GM21576 (cell line): ENCODE results near the gene AIP.
"Not testable (repeated sequence)": the region's sequence is repeated elsewhere in the genome, so short reads cannot be mapped to it uniquely, and the experiment has no call there.

ENCODE experiments used
- ATAC-seq: cut with Tn5 transposase; IDR thresholded peaks from one replicate; pipeline ENCODE4 v1.9.1; 2021; ENCODE audit warnings: mild to moderate bottlenecking, moderate library complexity; ENCODE audit not compliant: unreplicated experiment

The AIP gene

GRCh38 chr11:67505605-67506396 is 23.0 kb downstream of the AIP start:
- no peak for ATAC-seq

GRCh38 chr11:67506426-67507051 is 23.7 kb downstream of the AIP start:
- ATAC-seq = no peak

- ATAC-seq = no peak
These were observed 24.5 kb downstream of the AIP start for GRCh38 chr11:67507242-67507863.

GRCh38 chr11:67507864-67508485 is 25.1 kb downstream of the AIP start, which contains the start of gene CDK2AP2:
TSS of gene CDK2AP2 (minus strand) at chr11:67508162. CDS start at chr11:67508082, 80 bp downstream.
- ATAC-seq = peak; percentile 66

- peak; percentile 35 for ATAC-seq
These were observed 25.8 kb downstream of the AIP start for GRCh38 chr11:67508486-67509121.

- ATAC-seq = no peak
These were observed 27.2 kb downstream of the AIP start for GRCh38 chr11:67510023-67510345.

GRCh38 chr11:67511558-67511957 is 28.7 kb downstream of the AIP start:
- not testable (repeated sequence) for ATAC-seq

GRCh38 chr11:67514116-67514515 is 31.3 kb downstream of the AIP start:
- ATAC-seq = no peak

- no peak for ATAC-seq
These were observed 34.0 kb downstream of the AIP start for GRCh38 chr11:67516806-67517205.

- no peak for ATAC-seq
These were observed 35.1 kb downstream of the AIP start for GRCh38 chr11:67517784-67518552.

GRCh38 chr11:67519726-67520125 is 36.9 kb downstream of the AIP start:
- no peak for ATAC-seq

- ATAC-seq = no peak
These were observed 38.3 kb downstream of the AIP start for GRCh38 chr11:67520856-67521824.

GRCh38 chr11:67521924-67522323 is 39.1 kb downstream of the AIP start:
- ATAC-seq = no peak

- no peak for ATAC-seq
These were observed 39.5 kb downstream of the AIP start for GRCh38 chr11:67522338-67522737.

- no peak for ATAC-seq
These were observed 40.2 kb downstream of the AIP start, which contains the start of gene CABP2 for GRCh38 chr11:67522844-67523555. TSS of gene CABP2 (minus strand) at chr11:67523446. CDS start at chr11:67523326, 120 bp downstream.

- no peak for ATAC-seq
These were observed 41.0 kb downstream of the AIP start for GRCh38 chr11:67523556-67524479.

- ATAC-seq = no peak
These were observed 41.6 kb downstream of the AIP start for GRCh38 chr11:67524480-67524808.
